ENCODE data around the gene OSBP2.

The OSBP2 gene

GRCh38 chr22:30856741-30857502 lies 162.2 kb downstream of the OSBP2 start:
- DNase-seq, result no peak

DNA sequence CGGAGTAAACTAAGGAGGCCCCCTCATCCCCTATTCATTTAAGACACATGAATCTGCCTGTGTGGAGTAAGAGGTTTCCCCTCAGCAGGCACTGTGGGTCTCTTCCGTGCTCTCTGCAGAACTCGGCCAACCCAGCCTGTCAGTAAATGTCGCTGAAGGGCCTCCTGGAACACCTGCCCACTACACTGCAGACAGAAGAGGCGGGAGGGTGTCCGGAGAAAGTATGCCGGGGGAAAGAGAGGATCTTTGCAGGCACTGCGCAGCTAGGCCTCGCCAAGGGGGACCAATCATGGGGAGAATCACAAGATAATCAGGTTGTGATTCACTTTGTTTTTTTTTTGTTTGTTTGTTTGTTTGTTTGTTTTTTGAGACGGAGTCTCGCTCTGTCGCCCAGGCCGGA lies 163.1 kb downstream of the OSBP2 start:
- no peak for DNase-seq

DNA sequence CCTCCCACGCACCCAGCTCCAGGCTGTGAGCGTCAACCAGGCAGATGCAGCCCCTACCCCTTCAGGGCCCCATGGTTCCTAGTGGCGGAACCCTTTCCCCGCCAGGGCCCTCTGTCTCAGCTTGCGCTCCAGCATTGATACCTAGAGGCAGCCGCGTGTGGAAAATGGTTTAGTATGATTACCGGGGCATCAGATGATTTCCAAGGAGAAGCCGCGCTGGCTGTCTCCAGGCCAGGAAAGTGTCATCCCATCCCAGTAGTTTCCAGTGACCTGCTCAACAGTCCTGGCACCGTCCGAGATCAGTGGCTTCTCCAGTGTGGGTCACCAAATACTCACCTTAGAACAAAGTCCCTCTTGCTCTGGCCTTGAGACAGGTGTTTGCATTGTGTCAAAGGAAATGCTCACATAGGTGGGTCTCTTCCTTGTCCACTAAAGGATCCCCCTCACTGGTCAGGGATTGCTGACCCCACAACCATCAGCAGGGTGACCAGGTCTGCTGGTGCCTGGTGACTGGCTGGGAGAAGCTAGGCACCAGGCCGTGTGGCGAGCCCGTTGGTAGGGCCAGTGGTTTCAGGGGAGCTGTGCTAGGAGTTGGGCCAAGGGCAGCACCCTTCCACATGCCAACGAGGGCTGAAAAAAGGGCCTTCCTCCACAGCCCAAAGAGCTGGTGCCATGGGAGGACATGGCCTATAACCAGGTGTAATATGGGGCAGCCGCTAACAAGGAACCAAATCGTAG lies 164.5 kb downstream of the OSBP2 start:
- no peak for DNase-seq

- DNase-seq, result no peak
Observed at GRCh38 chr22:30859714-30860095, 165.0 kb downstream of the OSBP2 start.

DNA sequence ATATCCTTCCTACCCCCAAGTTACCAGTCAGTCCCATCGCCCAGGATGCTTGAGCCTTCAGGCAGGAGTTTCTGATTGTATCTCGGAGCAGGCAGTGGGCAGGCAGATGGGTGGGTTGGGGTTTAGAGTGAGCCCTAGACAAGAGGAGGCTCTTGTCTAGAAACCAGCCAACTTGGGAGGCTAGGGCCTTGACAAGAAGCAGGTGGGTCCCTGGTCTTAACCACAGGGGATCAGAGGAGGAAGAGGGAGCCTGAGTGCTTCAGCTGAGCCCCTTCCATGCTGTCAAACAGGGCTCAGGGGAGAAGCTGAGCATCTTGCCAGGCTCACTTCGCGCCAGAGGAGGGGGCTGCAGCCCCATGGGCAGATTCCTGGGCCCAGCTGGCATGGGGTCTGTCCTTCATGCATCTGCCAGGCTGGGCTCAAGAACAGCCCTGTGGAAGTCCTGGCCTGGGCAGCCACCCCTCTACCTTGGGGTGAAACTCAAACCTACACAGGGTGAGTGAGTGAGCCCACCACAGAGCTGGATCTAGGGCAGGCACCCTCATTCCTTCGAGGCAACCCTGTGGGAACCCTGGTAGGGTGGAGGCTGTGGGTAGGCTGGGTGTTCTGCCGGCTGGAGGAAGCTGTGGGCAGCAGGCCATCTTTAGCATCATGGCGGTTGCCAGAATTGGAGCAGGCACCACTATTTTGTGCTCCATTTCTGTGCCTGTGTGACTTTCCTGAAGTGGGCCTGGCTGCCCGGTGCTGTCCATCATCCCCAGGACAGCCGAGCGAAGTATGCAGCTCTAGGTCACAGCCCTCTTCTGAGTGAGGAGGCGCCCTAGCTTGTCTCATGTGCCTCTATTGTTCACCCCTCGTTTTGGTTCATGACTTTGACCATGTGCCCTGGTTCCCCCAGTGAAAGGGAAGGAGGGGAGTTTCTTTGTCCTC lies 165.8 kb downstream of the OSBP2 start:
- DNase-seq, result no peak

DNA sequence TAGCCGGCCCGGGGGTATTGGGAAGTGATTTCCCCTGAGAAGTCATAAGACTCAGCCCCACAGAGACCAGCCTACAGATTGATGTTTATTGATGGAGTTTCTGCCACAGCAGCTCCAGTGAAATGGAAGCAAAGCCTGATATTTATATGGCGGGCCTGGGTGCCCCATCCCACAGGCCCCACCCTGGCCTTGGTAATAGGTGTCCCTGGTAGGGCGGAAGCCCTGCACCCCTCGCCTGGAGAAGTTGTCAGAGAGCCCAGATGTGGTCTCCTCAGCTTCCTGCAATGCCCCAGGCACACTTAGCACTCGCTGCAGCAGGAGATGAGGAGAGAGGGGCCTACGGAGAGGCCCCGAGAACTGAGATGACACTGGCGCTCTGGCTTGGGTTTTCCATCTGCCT lies 166.5 kb downstream of the OSBP2 start:
- DNase-seq, result no peak

DNA sequence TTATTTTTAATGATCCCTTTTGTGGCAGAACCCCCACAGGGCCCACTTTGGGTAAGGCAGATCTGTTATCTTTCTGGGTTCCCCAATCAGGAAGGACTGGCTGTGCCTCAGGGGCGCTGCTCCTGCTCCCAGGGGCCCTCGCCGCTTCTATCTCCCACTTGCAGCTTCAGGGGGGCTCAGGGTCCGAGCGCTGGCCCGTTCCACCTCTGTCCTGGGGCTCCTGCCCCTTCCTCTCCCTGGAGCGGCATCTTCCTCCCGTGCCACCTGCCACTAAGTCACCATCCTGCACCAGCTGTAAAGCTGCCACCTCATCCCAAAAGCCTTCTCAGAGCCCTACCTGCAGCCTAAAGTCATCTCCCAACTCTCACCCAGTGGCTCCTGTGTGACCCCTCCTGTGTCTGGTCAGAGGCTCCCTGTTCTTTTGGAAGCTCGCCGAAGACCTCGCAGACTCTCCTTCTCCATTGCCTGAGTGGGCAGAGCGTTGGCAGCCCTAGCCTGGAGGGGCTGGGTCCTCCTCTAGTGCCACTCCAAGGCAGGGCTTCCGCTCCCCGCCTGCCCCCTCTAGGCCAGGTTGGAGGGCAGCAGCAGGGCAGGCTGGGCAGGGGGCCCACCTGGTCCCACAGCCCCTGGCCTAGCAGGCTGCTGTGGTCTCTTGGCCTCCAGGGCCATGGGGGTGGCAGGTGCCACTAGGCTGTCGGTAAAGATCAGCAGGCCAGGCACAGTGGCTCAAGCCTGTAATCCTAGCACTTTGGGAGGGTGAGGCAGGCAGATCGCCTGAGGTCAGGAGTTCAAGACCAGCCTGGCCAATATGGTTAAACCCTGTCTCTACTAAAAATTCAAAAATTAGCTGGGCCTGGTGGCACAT lies 167.2 kb downstream of the OSBP2 start:
- no peak for DNase-seq

DNA sequence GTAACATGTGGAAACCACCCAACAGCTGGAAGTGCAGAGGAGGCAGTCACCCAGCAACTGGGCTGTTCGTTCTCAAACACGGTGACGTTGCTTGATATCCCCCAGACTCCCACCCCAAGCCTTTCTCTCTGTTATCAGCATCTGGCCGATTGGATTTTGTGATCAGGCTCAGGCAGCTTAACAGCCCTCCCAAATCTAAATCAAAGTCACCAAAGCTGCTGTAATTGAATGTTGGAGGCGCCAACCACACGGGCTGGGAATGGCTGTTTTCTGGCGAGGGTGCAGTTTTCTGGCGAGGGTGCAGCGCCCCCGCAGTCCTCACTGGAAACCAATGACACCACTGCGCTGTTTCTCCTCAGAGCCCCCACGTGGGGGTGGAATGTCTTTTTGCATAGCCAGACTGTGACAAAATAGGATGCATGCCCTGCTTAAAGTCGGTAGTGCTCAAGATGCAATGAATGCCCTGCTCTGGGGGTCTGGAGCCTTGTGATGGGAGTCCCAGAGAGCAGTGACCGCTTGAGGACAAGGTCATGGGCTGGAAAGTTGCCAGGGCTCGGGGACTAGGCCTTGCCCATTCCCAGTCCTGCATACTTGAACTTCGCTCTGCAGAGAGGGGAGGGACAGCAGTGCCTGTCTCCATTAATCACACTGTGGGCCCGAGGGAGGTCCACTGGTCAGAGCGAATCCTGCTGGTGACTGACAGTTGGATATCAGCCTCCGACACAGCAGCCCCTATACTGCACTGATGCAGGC lies 168.6 kb downstream of the OSBP2 start:
- no peak for DNase-seq

DNA sequence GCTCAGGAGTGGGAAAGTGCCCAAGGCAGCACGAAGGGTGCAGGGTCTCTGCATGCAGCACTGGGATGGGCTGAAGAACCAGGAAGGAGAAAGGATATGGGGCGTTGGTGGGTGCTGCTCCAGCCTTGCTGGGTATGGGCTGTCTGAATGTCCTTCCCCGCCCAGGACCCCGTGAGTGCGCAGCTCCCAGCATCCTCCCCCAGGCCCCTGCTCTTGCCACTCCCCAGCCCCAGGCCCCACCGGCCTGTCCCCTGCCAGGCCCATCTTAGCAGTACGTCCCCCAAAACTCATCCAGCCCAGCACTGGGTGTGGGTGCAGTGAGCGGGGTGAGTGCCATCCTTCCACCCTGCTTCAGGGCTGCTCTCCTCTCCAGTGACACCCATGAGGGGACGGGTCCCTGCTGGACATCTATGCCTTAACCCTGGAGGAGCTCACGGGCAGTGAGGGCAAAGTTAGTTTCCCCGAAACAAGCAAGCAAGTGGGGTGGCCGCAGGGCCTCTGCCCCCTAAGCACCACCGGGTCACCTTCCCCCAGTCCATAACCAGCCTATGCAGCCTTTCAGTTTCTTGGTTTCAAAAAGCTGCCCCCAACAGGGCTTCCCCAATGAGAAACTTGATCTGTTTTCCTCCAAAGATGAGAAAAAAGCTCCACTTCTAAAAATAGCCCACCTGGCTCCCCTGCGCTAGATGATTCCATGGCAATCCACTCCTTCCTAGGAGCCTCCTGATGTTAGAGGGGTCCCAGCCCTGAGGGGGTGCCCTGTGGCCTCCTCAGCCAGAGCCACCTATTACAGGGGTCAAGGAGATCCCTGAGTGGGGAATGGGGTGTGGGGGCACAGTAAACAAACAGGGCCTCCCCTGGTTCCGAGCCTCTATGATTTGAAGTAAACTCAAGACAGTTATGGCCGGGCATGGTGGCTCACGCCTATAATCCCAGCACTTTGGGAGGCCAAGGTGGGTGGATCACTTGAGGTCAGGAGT lies 170.1 kb downstream of the OSBP2 start:
- no peak for DNase-seq

DNA sequence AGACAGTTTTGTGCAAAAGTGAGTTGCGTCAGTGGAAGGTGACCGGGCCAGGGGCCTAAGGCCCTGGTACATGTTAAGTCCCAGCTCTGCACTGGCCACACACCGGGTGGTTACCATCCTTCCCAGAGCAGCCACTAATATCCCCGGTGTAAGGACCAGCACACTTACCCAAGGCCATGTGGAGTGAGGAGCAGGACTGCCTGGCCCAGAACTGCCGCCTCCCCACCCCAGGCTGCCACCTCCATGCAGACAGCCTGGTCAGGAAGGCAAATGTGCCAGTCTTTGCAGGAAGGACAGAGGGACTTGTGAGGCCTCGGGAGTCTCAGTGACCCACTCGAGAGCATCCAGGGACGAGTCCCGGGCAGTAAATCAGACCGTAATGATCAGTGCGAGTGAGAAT lies 171.0 kb downstream of the OSBP2 start:
- no peak for DNase-seq

DNA sequence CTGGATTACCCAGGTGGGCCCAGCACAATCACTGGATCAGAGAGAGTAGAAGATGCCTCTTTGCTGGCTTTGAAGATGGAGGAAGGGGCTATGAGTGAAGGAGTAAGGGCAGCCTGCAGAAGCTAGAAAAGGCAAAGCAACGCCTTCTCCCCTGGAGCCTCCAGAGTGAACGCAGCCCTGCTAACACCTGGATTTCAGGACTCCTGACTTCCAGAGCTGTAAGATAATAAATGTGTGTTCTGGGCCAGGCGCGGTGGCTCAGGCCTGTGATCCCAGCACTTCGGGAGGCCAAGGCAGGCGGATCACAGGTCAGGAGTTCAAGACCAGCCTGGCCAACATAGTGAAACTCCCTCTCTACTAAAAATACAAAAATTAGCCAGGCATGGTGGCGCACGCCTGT lies 171.5 kb downstream of the OSBP2 start:
- no peak for DNase-seq

GRCh38 chr22:30866811-30867271 lies 172.2 kb downstream of the OSBP2 start:
- DNase-seq, result no peak

DNA sequence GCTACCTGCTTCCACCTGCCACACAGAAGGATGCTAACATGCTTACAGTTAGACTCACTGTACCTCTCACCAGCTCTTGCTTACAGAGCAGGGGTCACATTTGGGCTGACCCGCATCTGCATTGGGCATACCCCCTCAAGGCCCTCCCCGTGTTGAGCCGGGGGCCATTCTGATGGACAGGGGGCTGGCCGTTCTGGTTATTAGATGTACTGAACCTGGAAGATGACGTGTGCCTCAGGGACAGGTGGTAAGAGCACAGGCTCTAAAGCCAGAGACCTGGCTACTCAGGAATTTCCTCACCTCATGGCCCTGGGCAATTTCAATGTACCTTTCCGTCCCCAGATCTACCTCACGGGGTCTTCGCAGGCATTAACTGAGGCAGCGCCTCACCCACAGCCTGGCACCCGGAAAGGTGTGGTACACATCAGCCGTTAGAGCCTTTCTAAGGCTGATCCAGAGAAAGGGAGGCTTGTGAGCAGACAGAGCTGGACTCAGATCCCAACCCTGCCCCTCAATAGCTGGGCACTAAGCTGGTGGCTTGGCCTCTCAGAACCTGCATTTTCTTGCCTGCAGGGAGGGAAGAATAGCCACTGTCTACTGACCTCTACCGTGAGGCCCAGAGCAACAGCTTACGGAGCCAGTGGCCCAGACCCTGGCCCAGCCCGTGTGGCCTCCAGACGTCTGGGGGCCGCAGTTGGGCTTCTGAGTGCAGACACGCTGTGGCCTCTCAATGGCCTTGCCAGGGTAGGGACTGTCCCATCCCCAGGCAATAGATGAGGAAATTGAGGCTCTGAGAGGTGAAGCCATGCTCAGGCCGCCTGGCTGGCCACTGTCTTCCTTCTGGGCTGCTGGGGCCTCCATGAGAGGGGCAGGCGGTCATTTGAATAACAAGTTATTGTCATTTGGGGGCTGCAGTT lies 173.3 kb downstream of the OSBP2 start:
- DNase-seq, result no peak

GRCh38 chr22:30868663-30869385 lies 174.2 kb downstream of the OSBP2 start:
- DNase-seq, result no peak

DNA sequence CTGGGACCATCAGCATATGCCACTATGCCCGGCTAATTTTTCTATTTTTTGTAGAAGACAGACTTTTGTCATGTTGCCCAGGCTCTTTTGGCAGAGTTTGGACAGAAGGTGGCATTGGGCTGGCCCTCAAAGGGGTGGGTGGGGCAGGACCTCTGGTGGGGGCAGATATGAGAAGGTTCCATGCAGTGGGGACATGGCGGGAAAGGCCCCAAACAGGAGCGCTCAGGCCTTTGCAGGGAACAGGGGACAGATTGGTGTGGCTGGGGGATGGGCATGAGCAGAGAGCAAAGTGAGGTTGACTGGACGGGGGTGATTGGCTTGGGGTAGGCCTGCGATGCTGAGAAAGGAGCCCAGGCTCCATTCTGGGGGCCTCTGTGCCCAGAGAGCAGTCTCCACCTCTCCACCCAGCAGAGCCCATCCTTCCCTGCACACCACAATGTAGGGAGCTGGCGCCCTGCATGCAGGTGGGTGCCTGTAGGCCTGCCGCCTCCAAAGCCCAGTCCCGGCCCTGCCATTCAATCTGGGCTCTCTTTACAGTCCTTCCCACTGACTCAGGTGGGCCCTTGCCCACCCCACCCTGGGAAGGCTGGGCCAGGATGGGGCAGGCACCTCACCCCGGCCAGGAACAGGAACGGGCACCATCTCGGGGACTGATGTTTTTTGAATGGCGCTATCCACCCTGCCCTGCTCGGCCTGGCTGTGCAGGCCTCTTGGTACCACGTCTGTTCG lies 175.2 kb downstream of the OSBP2 start:
- no peak for DNase-seq

GRCh38 chr22:30870451-30871345 lies 176.0 kb downstream of the OSBP2 start:
- no peak for DNase-seq
